Inflammatory macrophage treated with lipopolysaccharide for 1 hour (primary cell): ENCODE measurements around the gene SAP30BP.
"Not testable (repeated sequence)": the region's sequence is repeated elsewhere in the genome, so short reads cannot be mapped to it uniquely, and the experiment has no call there.

Experiments
- DNase-seq, 2 donors: peaks; one replicate each; pipeline ENCODE4 v3.0.0-alpha.2; 2020 to 2022

Gene SAP30BP

DNA sequence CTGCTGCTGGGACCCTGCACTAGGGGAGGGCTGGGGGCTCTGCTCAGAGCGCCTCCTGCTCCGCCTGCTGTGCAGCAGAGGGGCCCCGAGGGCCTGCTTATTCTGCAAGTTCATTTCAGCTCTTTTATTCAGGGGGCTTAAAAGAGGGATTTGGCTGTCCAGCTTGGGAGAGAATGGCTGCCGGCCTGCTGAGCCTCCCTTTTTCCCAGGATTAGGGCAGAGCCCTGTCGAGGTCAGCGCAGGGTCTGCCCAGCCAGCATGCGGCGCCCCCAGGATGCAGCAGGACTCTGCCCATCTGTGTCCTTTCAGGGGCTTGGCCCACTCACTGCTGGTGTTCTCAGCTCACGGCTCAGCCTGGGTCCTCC lies 32.8 kb upstream of the SAP30BP start:
- no peak for DNase-seq

DNA sequence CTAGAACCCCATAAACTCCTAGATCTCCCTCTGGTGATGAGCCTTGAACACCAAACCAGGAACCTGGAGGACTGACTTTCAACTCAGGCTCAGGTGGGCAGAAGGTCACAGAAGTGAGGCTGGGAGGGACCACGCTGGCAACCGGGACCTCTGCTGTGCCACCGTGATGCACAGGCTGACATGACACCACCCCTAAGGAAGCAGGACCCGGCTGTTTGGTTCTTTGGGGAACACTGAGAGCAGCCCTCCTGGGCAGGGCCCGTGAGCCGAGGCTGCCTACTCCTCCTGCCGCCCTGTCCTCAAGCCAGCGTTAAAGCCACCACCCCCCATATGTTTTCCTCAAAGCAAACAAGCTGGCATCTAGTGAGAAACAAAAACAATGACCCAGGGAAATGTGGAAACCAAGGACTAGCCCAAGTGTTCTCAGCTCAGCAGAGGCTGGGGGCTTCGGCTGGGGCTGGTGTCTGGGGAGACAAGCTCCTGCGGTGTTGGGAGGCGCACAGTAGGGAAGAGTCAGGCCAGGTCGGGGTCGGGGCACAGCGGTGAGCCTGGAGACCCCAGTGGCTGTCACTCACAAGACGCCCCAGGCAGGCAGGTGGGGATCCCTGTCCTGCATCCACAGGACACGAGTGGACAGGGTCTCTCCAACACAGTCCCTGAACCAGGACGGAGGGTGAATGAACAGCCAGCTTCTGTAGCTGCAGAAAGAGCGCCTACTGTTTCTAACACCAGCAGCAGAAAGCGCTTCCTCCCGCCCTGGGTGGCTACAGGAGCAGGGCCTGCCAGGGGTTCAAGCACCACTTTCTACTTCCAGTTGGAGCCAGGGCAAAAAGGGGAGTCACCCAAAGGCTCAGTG lies 32.2 kb upstream of the SAP30BP start:
- no peak for DNase-seq

DNA sequence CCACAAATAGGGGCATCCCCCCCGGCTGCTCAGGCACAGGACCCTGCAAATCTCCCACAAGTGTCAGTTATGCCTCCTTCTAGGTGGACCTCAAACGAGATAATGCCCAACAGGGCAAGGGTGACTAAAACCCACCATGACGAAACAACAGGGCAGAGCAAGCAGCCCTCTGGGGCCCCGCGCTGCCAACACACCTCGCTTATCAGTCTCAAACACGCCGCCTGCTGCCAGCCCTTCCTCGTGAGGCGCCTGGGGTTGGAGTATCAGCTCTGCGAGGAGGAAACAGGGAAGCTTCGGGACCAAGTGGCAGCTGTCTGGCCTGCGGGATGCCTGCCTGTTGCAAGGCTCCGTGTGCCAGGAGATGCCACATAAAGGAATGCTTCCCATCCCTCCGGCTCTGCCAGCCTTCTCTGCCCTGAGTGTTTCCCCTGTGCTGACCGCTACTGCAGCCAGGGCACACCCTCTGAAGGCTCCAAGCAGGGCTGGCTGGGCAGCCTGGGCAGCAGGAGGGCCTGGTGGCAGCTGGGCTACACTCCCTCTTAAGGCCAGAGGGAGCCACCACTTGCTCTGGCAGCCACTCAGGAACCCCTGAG lies 31.4 kb upstream of the SAP30BP start:
- DNase-seq: no peak

DNA sequence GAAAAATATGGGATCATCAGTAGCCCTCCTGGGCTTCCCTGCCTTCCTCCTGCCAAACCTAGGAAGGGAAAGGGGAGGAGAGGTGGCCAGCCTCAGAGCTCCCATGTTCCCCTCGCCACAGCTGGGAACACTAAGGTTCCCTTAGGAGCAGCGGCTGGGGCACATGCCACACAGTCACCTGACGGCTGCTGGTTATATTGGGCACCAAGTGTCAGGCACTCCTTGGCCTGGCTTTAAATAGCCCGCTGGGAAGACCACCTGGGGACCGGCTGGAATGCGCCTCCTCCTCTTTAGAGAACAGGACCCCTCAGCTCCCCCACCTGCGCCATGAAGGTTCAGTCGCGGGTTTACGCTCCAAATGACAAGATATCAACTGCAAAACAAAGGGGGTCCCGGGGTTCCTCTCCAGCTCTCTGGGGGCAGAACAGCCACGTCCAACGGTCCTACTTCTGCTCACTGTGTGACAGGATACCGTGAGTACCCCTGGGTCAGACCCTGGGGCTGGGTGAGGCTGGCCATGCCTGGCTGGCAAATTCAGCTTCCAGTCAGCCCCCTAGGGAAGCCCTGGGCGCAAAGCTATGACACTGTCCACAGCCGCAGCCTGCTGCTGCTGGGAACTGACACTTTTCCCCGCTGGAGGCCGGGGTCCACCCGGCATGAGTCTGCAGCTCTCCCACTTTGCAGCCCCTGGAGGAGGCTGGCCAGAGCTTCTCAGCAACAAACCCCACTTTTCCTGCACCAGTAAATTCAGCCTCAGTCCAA lies 30.6 kb upstream of the SAP30BP start:
- DNase-seq: no peak

DNA sequence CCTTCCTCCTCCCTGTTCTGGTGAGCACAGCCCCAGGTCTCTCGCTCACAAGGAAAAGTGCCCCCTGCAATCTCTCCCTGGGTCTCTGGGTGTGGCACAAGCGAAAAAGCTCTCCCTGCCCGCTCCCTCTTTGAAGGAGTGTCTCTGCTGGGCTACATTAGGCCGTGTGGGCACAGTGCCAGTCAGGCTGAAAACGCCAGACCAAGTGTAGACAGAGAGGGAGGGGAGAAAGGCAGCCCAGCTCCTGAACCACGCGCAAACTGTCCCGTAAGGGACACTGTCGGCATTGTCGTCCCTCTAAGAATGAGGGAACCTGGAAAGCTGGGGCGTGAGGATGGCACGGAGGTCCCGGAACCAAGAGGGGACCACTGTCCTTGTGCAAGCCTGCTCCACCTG lies 30.0 kb upstream of the SAP30BP start:
- no peak for DNase-seq

DNA sequence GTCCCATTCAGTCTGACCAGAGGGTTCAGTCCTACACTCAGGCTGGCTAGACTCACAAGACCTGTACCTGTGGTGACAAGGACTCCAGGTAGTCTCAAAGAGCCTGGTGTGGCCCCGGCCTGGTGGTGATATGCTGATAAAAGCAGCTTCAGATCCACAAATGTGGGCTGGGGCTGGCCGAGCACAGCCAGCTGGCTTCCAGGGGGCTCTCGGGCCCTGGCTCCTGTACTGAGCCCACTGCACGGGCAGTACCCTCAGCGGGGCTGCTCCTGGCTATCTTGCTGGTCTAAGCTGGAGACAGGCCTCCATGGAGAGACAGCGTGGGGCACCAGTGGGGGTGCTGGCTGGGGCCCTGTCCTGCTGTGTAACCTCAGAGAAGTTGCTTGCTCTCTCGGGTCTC lies 29.6 kb upstream of the SAP30BP start:
- no peak for DNase-seq

DNA sequence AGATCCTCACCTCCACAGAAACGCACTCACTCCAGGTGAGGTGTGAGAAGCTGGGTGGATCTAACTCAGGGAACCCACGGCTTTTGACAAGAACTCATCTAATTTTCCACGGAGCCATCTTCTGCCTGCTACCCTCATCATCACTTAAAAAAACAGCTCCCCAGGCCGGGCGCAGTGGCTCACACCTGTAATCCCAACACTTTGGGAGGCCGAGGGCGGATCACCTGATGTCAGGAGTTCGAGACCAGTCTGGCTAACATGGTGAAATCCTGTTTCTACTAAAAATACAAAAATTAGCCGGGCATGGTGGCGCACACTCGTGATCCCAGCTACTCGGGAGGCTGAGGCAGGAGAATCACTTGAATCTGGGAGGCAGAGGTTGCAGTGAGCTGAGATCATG lies 29.1 kb upstream of the SAP30BP start:
- not testable (repeated sequence) for DNase-seq

DNA sequence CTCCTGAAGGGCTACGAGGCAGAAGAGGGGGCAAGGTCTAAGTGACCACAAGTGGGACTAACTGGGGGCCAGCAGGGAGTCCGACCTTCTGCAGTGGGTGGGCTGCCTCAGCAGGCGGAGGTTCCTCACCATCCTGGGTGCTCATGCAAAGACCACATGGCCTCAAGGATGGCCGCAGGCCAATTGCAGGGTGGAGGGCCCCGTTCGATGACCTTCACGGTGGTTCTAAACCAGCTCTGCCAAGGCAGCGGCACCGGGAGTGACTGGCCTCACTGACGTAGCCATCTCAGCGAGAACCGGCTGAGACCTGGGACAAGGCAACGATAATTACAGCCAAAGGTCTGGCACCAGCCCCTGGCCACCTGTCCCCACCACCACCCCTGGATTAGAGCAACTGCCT lies 28.2 kb upstream of the SAP30BP start:
- no peak for DNase-seq

DNA sequence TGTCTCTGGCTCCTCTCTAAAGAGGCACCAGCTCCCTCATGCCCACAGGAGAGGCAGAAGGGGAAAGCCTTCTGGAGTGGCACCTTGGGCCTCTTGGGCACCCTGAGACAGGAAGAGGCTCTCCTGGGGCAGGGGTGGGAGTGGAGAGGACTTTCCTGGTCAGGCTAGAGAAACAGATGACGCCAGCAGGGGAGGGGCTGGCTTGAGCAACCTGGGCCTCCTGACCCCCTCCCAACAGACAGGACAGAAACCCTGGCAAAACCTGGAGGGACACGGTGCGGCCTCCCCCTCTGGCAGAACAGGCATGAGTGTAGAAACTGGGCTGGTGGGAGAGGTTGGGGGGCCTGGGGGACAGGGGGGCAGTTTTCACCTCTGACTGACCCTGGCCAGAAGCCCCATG lies 27.8 kb upstream of the SAP30BP start:
- no peak for DNase-seq

DNA sequence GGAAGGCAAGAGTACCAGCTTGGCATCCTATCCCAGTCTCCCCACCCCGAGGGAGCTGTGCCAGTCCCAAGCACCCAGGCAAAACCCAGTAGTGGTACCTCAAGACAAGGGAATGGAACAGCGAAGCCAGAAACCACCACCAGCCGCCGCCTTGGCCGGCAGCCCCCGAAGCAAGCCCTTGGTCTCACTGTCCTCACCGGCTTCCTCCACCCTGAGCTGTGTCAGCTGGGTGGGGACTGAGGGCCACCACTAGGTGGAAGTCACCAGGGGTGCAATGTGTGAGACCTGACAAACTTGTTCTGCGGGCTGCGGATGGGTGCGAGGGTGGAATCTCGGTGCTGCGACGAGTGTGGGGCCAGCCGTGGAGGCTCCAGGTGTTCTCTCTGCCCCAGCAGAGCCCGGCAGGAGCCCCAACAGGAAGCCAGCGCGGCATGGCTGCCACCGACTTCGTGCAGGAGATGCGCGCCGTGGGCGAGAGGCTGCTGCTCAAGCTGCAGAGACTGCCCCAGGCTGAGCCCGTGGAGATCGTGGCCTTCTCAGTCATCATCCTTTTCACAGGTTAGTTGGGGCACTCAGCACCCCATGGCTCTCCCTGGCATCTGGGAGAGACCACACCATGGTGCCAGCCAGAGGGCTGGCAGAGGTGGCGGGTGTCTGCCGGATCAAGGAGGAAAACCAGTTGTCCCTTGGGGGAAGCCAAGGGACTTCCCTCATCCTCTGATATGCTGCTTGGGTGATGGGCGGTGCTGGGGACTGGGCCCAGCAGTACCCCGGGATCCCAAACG lies 27.2 kb upstream of the SAP30BP start:
- DNase-seq: no peak

DNA sequence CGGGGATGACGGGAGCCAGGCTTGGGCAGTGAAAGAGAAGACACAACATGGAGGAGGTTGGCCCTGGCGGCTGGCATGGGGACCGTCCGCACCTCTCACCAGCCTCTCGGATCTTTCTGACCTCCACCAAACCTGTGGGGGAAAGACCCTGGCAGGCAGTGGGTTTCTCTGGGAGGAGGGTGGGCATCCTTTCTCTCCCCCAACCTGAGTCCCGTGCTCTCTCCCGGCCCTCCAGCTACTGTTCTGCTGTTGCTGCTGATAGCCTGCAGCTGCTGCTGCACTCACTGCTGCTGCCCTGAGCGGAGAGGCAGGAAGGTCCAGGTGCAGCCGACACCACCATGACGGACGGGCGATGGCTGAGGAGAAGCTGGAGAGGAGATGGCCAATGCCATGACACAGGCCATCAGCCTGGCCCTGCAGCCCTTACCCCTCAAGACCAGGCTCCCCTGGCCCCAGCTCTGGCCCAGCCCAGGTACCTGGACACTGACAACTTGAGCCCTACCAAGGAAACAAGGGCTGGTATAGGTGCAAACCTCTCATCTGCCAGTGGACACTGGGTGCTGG lies 26.5 kb upstream of the SAP30BP start:
- DNase-seq: no peak

DNA sequence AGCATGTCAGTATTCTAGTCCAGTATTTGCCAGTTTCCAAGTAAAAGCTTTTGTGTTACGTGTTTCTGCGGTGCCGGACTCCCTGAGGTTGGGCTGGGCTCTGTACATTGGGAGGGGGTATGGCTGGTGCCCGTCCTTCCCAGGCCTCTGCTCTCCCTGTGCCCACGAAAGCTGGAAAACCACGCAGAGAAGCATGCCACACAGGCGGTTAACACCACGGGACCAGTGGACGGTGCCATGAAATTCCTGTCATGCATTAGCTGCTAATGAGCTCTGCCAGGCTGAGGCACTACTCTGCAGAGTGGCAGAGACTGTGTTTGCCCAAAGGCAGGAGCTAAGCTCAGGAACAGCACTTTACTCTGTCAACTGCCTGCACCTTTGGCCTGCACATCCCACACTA lies 25.8 kb upstream of the SAP30BP start:
- no peak for DNase-seq

DNA sequence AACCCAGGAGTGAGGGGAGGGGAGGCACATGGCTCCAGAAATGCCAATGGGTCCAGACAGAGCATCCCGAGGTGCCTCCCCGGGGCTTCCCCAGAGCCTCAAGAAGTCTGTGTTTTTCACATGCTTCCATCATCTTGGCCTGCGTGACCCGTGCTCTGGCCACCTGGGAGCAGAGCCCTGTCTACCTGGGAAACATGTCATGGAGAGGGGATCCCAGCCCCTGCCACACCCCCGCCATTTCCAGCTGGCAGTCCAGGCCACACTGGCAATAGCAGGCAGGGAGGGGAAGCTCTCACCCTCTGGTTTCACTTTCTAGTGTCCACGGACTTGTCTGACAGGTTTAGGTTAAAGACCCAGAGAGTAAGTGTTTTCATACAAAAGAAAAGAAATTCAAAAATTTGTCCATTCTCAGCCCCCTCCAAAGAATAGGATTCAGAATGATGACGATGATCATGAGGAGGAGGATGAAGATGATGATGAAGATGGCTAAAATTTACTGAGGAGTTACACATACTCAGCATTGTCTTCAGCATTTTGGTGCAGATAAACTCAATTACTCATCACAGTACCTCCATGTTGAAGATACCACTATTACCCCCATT lies 24.9 kb upstream of the SAP30BP start:
- no peak for DNase-seq

DNA sequence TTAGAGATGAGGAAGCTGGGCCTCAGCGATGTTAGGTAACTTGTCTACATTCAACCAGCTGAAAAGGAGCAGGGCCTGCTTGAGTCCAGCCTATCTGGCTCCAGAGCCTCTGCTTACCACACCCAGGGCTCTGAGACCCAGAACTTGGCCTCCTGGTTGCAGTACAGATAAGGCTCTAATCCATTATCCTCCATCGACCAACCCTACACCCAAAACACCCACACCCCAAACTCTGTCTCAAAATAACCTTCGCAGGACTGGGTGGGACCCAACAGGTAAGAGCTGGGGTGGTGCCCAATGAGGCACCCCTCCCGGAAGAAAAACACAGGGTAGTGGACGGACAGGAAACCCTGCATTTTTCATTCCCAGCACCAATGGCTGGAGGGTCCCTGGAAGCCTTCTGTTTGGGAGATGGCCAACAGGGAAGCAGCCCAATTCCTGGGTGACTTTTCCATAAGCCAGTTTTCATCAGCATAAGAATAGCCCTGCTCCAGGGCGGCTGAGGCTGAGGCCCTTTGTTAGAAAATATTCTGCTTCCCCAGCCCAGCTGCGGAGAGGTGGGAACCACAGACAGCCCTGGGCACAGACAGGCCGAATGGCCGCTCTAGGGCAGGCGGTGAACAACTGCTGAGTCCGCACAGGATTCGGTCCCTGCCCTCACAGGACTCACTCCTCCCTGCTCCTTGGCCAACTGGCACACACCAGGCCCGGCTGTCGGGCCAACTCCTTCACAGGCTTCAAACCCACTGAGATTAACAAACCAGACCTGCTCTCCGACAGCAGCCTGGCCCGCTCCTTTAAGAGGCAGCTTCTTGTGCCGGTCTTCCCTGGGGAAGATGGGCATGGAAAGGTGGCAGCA lies 24.1 kb upstream of the SAP30BP start:
- no peak for DNase-seq

DNA sequence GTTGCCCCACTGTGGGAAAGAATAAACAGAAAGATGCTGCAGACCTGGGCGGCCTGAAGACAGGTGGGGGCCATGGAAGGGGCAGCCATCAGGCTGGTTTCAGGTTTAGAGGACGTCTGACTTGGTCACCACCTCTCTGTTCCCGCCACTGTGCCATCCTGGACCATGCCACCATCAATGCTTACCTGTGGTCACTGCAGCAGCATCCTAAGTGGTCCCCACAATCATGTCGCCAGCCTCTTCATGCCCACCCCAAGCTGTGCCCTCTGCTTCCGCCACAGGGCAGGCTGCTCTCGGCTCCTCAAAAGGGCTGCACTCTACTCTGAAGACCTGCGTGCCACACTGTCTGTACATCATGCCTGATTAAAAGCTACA lies 23.5 kb upstream of the SAP30BP start:
- DNase-seq: no peak

DNA sequence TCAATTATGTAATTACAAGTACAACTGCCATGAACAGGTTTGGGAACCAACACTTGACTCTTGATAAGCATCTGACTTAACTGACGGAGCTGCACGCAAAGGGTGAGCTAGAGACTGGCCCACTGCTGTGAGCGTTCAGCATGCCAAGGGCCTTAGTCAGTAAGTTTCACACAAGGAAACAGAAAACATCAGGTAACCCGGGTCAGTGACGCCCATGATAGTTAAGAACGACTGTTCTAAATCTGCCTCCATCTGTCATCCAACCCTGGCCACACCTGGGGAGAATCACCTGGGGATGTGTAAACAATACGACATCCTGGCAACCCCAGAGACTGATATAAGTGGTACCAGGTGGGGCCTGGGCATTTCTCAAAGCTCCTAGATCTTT lies 21.6 kb upstream of the SAP30BP start:
- no peak for DNase-seq

DNA sequence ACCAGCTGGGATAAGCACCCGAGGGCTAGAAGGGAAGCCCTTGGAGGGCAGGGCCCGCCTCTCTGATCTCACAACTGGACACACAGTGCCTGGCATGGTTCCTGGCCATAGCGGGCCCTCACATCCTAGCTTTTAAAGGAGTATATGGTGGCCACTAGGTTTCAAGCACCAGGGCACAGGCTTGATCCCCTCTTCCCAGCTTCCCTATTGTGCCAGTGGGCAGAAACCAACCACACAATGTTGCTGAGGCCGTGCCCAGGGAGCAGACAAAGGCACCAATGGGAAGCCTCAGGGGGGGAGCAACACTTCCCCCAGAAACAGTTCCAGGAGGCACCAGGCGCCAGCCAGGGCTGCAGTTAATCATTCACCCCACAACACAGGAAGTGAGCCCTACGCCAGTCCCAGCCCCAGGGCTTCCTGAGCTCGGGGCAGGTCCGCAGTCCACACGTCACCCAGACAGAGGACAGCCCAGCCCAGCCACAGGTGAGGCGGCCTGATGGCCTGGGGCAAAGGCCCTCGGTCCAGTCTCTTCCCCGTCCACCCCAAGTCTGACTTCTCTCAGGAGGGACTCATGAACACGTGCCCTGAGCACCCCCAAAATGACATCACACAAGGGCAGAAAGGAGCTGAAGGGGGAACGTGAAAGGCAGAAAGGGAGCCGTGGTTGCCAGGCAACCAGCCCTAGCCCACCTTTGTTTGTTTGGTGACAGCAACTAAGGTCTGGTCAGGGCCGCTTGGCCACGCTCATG lies 21.1 kb upstream of the SAP30BP start:
- DNase-seq: peak; percentile 20 to 36

DNA sequence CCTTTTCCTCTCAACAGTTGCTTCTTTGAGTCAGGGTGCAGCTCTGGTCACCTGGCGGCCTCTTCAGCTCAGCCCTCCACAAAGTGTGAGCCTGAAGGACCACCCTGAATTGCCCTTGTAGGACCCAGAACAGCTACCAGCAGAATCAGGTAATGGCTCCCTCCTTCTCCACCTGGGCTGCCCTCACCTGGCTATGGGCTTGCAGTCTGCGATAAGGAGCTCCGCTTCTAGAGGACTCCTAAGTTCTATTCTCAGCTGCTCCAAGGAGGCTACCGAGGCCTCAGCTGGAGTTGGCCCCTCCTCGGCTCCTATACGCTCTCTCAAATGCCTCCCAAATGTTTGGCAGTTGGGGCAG lies 20.5 kb upstream of the SAP30BP start:
- no peak for DNase-seq

DNA sequence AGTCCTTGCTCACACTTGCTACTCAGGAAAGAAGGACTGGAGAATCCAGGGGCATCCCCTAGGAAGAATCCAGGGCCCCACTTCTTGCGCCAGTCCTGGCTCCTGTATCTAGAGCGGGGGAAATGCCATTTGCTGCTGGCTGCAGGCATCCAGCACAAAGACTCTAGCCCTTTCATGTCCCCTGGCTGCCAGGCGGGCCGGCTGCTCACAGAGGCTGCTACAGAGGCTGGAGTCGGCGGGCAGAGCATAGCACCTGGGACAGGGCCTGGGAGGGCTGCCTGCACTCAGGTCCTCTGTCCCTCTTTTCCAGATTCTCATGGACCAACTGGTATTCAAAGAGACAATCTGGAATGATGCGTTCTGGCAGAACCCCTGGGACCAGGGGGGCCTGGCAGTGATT lies 20.1 kb upstream of the SAP30BP start:
- no peak for DNase-seq

DNA sequence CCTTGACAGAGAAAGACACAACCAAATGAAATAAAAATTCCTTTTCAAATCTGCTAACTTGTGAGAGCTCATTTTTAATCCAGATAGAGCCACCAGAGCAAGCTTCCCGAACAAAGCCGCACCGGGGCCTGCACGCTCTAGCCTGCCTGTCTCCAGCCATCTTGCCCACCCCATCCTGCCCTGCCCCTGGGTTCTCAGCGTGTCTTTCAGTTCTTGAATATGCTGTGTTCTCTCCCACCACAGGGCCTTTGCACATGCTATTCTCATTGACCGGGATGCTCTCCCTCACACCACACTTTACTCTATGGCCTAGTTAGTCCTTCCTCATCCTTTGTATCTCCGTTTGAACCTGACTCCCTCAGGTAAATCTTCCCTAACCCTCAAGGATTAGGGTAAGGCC lies 19.2 kb upstream of the SAP30BP start:
- DNase-seq: no peak

DNA sequence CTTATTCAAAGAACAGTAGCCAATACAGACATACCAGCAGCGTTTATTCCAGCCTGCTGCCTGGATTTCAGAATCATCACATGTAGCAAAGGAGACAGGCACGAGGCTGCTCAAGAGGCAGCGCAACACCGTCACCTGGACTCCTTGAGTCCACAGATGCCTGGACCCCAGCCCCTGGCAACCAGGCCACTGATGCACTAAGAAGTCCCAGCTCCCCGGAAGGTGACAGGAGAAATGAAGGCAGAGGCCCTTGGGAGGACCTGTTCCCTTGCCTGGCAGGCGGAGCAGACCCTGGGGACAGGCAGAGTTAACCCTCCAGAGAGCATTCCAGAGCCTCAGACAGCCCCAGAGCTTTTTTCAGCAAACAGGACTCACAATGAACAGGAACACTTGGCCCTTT lies 17.5 kb upstream of the SAP30BP start:
- DNase-seq: no peak
